GM21526 (cell line): Measurements from ENCODE around the gene AKR1C2.
"Not testable (repeated sequence)": the region's sequence is repeated elsewhere in the genome, so short reads cannot be mapped to it uniquely, and the experiment has no call there.

Source experiments
- ATAC-seq: cut with Tn5 transposase; IDR thresholded peaks from one replicate; pipeline ENCODE4 v1.9.1; 2021; ENCODE audit warnings: moderate library complexity; ENCODE audit not compliant: unreplicated experiment, low FRiP score

AKR1C2 gene

DNA sequence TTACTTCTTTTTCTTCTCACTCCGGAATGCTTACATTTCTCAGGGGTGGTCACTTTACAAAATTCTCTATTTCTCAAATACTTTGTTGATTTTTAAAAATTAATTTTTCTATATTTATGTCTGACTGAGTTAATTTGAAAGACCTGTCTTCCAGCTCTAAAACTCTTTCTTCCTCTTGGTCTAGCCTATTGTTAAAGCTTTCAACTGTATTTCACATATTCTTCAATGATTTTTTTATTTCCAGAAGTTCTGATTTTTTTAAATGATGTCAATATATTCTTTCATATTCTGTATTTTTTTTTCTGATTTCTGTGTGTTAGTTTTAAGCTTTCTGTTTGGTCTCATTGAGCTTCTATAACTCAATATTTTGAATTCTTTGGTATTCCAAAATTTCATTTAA, 27.3 kb upstream of the AKR1C2 start:
- no peak for ATAC-seq

- ATAC-seq = not testable (repeated sequence)
Measured at GRCh38 chr10:5025461-5025881, 21.8 kb upstream of the AKR1C2 start.

DNA sequence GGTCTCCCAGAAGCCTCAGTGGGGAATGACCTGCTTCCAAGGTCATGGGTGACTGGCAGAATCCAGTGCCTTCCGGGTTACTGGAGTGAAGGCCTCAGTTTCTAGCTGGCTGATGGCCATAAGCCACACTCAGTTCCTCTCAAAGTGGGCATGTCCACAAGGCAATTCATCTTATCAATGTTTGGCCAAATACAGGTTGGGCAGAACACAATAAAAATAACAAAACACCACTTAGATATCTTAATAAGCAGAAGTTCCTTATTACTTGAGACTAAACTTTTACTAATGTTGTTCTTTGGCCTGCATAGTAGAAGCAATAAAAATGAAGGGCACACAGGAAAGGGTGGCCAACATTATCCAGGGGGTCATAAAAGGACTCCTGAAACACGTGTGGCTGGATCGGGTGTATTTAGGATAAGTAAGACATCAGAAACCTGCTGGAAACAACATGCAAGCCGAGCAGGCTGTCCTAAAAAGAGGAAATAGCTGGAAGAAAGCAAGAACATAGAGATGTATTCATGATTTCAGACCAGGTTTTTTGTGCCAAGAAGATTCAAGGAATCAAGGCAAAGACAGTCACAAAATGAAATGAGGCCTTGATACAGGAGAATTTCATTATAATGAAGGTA, 19.6 kb upstream of the AKR1C2 start:
- ATAC-seq = no peak

- not testable (repeated sequence) for ATAC-seq
Measured at GRCh38 chr10:5021624-5022290, 18.1 kb upstream of the AKR1C2 start.

DNA sequence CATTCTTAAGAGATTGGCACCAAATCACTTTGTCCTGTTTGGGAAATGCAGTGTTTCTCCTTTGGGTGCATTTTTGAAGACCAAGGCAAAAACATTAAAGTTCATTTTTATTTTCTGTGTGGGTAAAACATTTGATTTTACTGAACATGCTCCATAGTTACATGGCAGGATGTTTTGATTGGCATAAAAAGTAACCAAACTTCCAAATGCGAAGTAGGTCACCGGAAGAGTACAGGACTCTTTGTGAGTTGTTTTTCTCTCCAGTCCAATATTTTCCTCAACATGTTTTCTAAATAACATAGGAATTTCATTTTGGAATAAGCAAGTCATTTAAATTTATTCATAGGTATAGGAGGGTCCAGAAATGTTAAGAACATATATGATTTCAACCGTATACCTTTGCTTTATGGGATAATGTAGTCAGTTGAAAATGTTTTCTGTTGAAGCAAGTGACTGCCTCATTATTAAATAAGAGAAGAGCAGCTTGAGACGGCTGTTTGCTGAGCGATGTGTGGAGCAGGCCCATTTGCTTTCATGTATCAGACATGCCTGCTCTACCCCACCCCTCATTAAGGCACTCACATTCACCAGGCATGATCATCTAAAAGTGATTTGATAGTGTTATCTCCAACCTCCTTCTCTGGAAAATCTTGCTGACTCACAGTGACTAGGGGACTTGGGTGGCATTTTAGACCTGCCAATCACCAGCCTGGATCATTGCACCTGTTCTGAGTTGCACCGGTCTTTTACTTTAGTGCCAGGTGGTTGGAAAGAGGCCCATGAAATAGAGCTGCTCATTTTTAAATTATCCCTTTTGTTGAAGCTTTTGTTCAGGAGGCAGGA, 16.3 kb upstream of the AKR1C2 start:
- not testable (repeated sequence) for ATAC-seq

GRCh38 chr10:5018671-5019277, 15.1 kb upstream of the AKR1C2 start:
- not testable (repeated sequence) for ATAC-seq

- ATAC-seq = no peak
Measured at GRCh38 chr10:5018134-5018533, 14.5 kb upstream of the AKR1C2 start.

GRCh38 chr10:5014936-5015335, 11.3 kb upstream of the AKR1C2 start:
- ATAC-seq = no peak

DNA sequence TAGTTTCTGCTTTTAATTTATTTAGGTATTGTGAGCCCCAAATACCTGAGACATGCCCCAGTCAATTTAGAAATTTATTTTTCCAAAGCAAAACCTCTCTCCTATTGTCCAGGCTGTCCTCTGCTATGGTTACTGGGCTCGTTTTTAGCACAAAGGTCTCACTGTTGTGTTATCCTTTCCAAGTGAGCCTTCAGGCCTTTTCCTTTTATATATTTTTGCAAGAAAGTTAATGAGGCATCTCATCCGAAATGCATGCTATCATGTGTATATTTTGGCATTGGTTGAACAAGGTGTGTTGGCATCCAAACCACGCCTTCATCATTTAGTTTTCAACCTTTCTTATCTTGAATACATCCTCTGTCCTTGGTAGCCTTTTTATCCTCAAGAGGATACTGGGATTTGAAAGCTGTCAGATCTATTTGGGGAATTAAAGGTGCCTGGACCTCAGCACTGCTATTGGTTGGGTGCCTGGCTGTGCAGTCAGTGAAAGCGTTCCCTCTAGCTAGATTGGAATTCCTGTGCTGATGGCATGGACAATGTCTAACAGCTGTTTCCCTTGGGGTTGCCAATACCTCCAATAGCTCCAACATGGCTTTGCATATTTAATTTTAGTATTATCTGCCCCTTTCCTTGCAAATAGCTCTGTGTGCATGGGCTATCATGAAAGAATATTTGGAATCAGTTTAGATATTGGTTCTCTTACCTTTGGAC, 10.7 kb upstream of the AKR1C2 start:
- ATAC-seq = not testable (repeated sequence)

- no peak for ATAC-seq
Measured at GRCh38 chr10:5013385-5013784, 9.7 kb upstream of the AKR1C2 start.

DNA sequence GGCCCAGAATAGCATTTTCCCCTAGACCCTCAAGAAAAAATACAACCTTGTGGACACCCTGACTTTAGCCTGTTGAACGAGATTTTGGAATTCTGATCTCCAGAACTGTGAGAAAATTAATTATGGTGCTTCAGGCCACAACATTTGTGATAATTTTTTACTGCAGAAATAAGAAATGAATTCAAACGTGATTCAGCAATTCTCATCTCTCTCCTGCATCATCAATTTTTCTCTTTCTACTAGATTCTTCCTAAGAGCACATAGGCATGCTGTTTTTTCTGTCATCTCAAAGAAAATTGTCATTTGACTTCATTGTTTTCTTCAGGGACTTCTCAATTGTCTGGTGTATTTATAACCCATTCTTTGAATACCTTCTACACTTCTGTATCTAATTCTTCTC, 8.9 kb upstream of the AKR1C2 start:
- no peak for ATAC-seq

GRCh38 chr10:5011392-5011791, 7.7 kb upstream of the AKR1C2 start:
- not testable (repeated sequence) for ATAC-seq

DNA sequence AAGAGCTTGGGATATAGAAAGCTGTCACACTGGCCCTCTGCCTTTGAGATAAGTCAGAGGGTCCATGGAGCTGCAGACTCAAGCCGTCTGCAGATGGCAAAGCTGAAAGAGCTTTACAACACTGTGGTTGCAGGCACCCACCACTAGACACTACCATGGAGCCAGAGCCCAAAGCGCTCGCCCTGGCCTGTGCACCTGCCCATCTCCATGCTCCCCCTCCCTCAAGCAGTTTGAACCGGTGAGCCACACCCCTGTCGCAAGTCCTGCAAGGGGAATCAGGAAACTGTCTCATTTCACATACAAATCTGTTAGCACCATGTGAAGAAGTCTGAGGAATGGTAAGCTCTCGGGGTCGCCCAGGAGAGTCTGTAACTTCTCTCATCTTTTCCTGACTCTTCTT, 6.4 kb upstream of the AKR1C2 start:
- not testable (repeated sequence) for ATAC-seq

- ATAC-seq = not testable (repeated sequence)
Measured at GRCh38 chr10:5008857-5009548, 5.3 kb upstream of the AKR1C2 start.

DNA sequence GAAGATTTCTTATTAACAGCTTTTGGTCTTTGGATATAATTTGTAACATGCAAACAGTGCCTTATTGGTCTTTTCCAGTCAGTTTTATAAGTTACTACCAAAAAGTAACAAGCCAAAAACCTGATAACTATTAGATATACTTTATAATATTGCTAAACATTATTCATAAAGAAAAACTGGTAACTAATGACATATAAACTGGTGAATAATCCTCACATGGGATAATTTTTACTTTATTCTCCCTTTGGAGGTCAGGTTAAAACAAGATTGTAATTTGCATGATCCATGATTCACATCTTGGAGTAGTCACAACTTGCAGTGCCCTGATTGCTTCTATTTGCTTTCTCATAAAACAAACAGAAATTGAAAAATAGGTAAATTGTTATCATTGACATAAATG, 844 bp upstream of the AKR1C2 start:
- ATAC-seq = not testable (repeated sequence)

DNA sequence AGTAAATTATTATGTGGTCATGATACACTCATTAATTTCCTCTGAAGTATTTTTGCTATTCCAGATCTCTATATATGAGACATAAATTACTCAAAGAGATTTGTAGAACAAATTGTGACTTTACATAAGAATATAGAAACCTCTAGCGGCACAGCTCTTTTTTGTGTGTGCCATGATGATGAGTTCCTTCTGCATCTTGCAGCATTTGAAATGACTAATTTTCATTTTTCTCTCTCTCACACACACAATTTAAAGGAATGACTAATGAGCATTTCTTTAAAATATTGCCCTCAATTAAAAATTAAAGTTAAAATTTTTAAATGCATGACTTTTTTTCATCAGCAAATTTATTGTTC, 351 bp upstream of the AKR1C2 start:
- not testable (repeated sequence) for ATAC-seq

DNA sequence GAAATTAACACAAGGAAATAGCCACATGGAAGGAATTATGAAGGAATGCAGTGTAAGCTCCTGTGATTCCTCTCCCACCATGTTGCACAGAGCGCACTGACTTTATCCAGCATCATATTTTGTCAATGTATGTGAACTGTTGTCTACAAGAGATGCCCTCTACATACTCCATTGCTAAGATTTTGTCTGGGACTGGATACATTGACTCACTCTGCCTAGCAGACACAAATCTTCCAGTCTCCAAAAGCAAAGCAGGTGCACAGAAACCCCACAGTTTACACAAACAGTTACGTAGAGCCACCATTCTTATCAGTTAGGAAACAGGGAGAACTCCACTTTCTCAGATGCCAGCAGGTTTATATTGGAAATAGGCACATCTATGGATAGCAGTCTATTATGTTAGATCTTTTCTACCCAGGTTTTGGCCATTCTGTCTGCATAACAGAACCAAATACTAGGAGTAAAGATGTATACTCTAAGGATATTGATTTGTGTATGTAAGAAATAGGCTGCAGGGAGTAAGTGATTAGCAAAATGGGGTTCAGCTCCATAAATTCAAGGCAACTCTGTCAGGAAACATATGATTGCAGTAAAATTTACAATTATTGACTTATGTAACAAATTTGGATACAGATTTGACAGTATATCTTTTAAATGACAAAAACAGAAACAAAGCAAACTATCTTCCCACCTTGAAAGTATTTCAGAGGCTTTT, 1.5 kb downstream of the AKR1C2 start:
- ATAC-seq = no peak

DNA sequence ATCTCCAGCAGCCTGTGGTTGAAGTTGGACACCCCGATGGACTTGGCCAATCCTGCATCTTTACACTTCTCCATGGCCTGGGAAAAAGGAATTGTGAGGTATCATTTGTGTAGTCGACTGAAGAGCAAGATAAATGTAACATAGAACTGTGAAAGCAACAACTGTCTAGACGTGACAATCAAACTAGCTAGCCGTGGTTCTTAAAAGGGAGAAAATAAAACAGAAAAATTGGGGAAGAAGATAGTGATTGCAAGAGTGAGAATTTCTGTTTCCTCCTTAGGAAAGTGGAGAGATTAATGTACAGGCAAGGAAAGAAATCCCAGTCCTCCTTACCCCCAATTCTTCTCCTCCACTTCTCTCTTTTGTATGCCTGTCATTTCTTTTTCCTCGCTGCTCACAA, 5.0 kb downstream of the AKR1C2 start:
- no peak for ATAC-seq

- ATAC-seq = not testable (repeated sequence)
Measured at GRCh38 chr10:4994260-4994659, 9.4 kb downstream of the AKR1C2 start.
